Tibial nerve (tissue), 4 donors: ENCODE results near the gene ANKRD6. TPM values are rescaled to one million over a fixed set of nuclear protein-coding genes. Genes with fewer than 3 reads are reported as not detected.

Experiments used
- DNase-seq, 2 donors: peaks; one replicate each; pipeline ENCODE4 v3.0.0-alpha.2; 2019; ENCODE audit warnings: low spot score in 2 of 2
- H3K27ac ChIP-seq, 4 donors: fragments of 200-600 bp; sonication (generic) in 3 of 4; one replicate each; pipeline ENCODE4 v1.5.1; 2017 to 2019; ENCODE audit warnings: mild to moderate bottlenecking in 1 of 4
- H3K27me3 ChIP-seq, 2 donors: fragments of 200-600 bp; sonication (generic) in 1 of 2; one replicate each; pipeline versions ENCODE4 v1.5.1 to v1.6.0; 2017 to 2019
- H3K36me3 ChIP-seq, 3 donors: fragments of 200-600 bp; sonication (generic); one replicate each; pipeline ENCODE4 v1.5.1; 2018 to 2019
- H3K4me1 ChIP-seq, 4 donors: fragments of 200-600 bp; sonication (generic) in 3 of 4; one replicate each; pipeline ENCODE4 v1.5.1; 2017 to 2019
- H3K4me3 ChIP-seq, 4 donors: fragments of 200-600 bp; sonication (generic) in 3 of 4; one replicate each; pipeline ENCODE4 v1.5.1; 2017 to 2019; ENCODE audit warnings: mild to moderate bottlenecking in 1 of 4, moderate library complexity in 1 of 4
- H3K9me3 ChIP-seq, 4 donors: fragments of 200-600 bp; sonication (generic) in 3 of 4; one replicate each; pipeline ENCODE4 v1.5.1; 2017 to 2019
- EP300 ChIP-seq, 2 donors: sonication (generic); formaldehyde crosslinking; IDR thresholded peaks; one replicate each; pipeline ENCODE4 v1.6.1; 2017; ENCODE audit warnings: antibody characterized with exemption in 2 of 2, mild to moderate bottlenecking in 1 of 2
- POLR2A ChIP-seq, 2 donors: fragments of 450-650 bp; IDR thresholded peaks; one replicate each; pipeline ENCODE4 v1.6.1; 2017; ENCODE audit warnings: antibody characterized with exemption in 2 of 2, mild to moderate bottlenecking in 2 of 2, moderate library complexity in 2 of 2
- WGBS, 2 donors: methylation state at CpG; one replicate each; pipeline ENCODE4 v1.1.5; 2018; 5-methylcytosine and 5-hydroxymethylcytosine counted together
- total RNA-seq, 4 donors: library from RNA; depleted of rRNA; stranded (reverse); fragments of >200 nt; gene quantifications; one replicate each; pipeline ENCODE4 v1.1.0, GENCODE V29; 2016
- TF ChIP-seq, protein P1 (sequence below), 5 experiments: fragments of 200-600 bp in 3 of 5; fragments of 450-650 bp in 2 of 5; sonication (generic) in 3 of 5; IDR thresholded peaks; one replicate each; pipeline ENCODE4 v1.5.1; 2016 to 2019; ENCODE audit warnings: antibody characterized with exemption in 5 of 5, mild to moderate bottlenecking in 3 of 5, moderate library complexity in 2 of 5

ANKRD6 gene
- total RNA-seq, 4 donors from 2014 or later = 10.1 to 22.8 (median 13.0) TPM

- Histone ChIP-seq H3K9me3 (no peaks in the 10 kb centered on the region), H3K27me3 (no peaks in the 10 kb centered on the region), H3K4me3 (peak overlapping the region; percentile 43 to 85 (median 74)), H3K4me1 (peaks cover 0 to 23% (median 5%) of the 10 kb centered on the region in 4 donors), H3K27ac (peak overlapping the region in 3 of 4 donors; percentile 26 to 88 (median 80)), H3K36me3 (no peaks in the 10 kb centered on the region)
- no peak for DNase-seq
- no peak for TF ChIP-seq POLR2A (IDR thresholded peaks at IDR 0.05)
- 33 to 39% methylated on average over 9 of the region's 9 CpGs for WGBS, 2 donors
Observed at GRCh38 chr6:89413006-89413400, 19.9 kb upstream of the ANKRD6 start.

DNA sequence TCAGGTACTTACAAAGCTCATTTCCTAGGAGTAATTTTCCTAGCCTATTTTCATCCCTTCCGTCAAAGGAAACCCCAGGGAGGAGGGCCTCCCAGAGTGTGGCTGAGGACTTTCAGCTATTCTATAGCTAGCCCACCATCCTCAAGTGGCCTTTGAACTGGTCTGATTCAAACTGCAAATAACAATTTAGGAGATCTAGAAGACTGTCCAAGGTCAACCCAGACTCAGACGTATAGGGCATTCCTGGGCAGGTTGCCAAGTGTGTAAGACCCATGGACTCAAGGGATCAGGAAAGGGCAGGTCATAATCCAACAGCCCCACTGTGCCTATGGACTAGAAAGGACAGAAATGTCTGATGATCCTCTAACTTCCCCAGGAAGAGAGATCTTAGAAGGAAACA, 18.7 kb upstream of the ANKRD6 start:
- no peak for DNase-seq
- WGBS, 2 donors = 16 to 18% methylated on average over 2 of the region's 2 CpGs
- Histone ChIP-seq H3K4me1 (peaks cover 0 to 23% (median 5%) of the 10 kb centered on the region in 4 donors), H3K36me3 (no peaks in the 10 kb centered on the region), H3K4me3 (no peak overlapping the region), H3K27me3 (no peaks in the 10 kb centered on the region), H3K9me3 (no peaks in the 10 kb centered on the region), H3K27ac (no peak overlapping the region)
- TF ChIP-seq, protein P1, sequence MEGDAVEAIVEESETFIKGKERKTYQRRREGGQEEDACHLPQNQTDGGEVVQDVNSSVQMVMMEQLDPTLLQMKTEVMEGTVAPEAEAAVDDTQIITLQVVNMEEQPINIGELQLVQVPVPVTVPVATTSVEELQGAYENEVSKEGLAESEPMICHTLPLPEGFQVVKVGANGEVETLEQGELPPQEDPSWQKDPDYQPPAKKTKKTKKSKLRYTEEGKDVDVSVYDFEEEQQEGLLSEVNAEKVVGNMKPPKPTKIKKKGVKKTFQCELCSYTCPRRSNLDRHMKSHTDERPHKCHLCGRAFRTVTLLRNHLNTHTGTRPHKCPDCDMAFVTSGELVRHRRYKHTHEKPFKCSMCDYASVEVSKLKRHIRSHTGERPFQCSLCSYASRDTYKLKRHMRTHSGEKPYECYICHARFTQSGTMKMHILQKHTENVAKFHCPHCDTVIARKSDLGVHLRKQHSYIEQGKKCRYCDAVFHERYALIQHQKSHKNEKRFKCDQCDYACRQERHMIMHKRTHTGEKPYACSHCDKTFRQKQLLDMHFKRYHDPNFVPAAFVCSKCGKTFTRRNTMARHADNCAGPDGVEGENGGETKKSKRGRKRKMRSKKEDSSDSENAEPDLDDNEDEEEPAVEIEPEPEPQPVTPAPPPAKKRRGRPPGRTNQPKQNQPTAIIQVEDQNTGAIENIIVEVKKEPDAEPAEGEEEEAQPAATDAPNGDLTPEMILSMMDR (IDR thresholded peaks at IDR 0.05) = no peak
- TF ChIP-seq POLR2A (IDR thresholded peaks at IDR 0.05) (no peak), EP300 (IDR thresholded peaks at IDR 0.05) (no peak)

GRCh38 chr6:89415185-89415584, 17.8 kb upstream of the ANKRD6 start:
- WGBS, 2 donors = 86 to 94% methylated on average over 2 of the region's 2 CpGs
- H3K4me1 ChIP-seq = peaks cover 0 to 21% (median 5%) of the 10 kb centered on the region in 4 donors
- H3K4me3 ChIP-seq = no peak overlapping the region
- TF ChIP-seq, protein P1 (IDR thresholded peaks at IDR 0.05) = no peak
- no peak for TF ChIP-seq POLR2A (IDR thresholded peaks at IDR 0.05)
- TF ChIP-seq EP300 (IDR thresholded peaks at IDR 0.05) = no peak
- no peaks in the 10 kb centered on the region for H3K9me3 ChIP-seq
- H3K27ac ChIP-seq = peak overlapping the region in 1 of 4 donors; percentile 26
- no peak for DNase-seq
- no peaks in the 10 kb centered on the region for H3K36me3 ChIP-seq
- no peaks in the 10 kb centered on the region for H3K27me3 ChIP-seq

- no peak for DNase-seq
- TF ChIP-seq, protein P1 (IDR thresholded peaks at IDR 0.05) = no peak
- TF ChIP-seq POLR2A (IDR thresholded peaks at IDR 0.05) (no peak), EP300 (IDR thresholded peaks at IDR 0.05) (no peak)
- Histone ChIP-seq H3K4me3 (no peak overlapping the region), H3K27ac (no peak overlapping the region), H3K36me3 (no peaks in the 10 kb centered on the region), H3K4me1 (peaks cover 0 to 10% (median 5%) of the 10 kb centered on the region in 4 donors), H3K9me3 (no peaks in the 10 kb centered on the region), H3K27me3 (no peaks in the 10 kb centered on the region)
- WGBS, 2 donors = 77 to 86% methylated on average over 1 of the region's 1 CpG
Observed at GRCh38 chr6:89416796-89417195, 16.2 kb upstream of the ANKRD6 start.

DNA sequence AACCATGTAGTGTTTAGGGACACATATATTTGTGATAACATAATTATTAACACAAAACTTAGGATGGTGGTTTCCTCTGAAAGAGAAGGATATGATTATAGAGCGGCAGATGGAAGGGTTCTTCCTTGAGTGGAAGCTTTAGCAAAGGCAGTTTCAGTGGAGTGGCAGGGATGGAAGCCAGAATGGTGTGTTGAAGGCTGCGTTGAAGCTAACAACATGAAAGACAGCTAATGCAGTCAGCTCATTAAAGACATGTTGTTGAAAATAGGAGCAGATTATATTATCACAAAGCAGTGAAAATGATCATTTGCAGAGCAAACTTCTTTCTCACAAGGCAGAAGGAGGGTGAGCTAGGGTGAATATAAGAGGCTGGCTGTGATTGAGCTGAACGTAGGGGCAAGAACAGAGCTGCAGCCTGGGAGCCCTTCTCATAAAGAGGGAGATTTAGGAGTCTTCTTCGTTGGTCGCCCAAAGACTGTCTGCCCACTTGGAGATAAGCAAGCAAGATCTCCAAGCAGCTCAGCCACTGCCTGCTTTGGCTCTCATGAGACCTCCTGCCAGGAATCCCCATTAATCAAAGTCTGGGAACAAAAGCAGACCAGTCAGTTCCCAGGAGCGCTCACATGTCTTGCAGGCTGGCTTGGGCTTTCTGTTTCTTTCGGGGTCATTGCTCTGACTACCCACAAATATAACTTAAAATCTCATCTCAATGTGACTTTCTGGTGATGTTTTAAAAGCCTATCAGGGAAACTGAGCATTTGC, 2.6 kb upstream of the ANKRD6 start:
- H3K4me3 ChIP-seq = no peak overlapping the region
- DNase-seq = no peak
- 41 to 49% methylated on average over 7 of the region's 7 CpGs for WGBS, 2 donors
- TF ChIP-seq, protein P1 (IDR thresholded peaks at IDR 0.05) = no peak
- TF ChIP-seq EP300 (IDR thresholded peaks at IDR 0.05) = no peak
- TF ChIP-seq POLR2A (IDR thresholded peaks at IDR 0.05) = no peak
- no peak overlapping the region for H3K27ac ChIP-seq
- H3K27me3 ChIP-seq = no peaks in the 10 kb centered on the region
- H3K4me1 ChIP-seq = peaks cover 0 to 14% (median 0%) of the 10 kb centered on the region in 4 donors
- no peaks in the 10 kb centered on the region for H3K36me3 ChIP-seq
- no peaks in the 10 kb centered on the region for H3K9me3 ChIP-seq
